NCI-H2171 (cell line): ENCODE measurements around the gene PPRC1.

Experiments used
- DNase-seq: peaks from one replicate; lab custom pipeline; 2025; lab: John Stamatoyannopoulos, UW

The PPRC1 gene

DNA sequence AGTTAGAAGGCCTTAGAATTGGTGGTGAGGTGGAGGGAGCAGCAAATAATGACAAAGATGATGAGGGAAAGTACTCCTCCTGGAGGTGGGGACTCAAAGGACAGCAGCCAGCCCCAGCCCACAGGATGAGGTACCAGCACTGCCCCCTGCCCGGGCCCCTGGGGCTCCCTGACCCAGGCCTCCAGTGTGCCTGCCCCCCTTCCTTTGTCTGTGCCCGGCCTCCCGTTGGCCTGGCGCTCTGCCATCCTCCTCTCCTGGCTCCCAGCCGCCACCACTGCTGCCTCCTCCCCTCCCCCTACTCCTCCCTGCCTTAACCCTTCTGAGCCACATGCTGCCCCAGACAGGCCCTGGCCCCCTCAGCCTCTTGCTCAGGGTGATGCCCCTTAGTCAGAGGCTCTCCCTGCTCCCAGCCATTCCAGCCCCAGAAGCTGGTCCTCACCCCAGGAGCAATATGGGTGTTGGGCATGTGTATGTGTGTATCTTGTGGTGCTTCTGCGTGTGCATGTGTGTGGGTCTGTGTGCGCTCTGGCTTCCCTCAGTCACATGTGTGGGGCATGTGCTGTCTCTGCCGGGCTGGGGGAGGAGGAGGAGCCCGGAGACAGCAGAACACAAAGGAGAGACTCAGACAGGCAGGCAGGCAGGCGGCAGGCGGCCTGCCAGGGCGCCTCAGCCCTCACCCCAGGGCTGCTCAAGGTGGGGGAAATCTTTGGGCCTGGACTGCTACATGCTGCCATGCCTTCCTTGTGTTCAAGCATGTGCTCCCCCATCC is 15.3 kb upstream of the PPRC1 start:
- peak; percentile 77 for DNase-seq

GRCh38 chr10:102118867-102119266 is 14.0 kb upstream of the PPRC1 start:
- DNase-seq, result no peak

- no peak for DNase-seq
Observed at GRCh38 chr10:102119417-102120141, 13.3 kb upstream of the PPRC1 start.

DNA sequence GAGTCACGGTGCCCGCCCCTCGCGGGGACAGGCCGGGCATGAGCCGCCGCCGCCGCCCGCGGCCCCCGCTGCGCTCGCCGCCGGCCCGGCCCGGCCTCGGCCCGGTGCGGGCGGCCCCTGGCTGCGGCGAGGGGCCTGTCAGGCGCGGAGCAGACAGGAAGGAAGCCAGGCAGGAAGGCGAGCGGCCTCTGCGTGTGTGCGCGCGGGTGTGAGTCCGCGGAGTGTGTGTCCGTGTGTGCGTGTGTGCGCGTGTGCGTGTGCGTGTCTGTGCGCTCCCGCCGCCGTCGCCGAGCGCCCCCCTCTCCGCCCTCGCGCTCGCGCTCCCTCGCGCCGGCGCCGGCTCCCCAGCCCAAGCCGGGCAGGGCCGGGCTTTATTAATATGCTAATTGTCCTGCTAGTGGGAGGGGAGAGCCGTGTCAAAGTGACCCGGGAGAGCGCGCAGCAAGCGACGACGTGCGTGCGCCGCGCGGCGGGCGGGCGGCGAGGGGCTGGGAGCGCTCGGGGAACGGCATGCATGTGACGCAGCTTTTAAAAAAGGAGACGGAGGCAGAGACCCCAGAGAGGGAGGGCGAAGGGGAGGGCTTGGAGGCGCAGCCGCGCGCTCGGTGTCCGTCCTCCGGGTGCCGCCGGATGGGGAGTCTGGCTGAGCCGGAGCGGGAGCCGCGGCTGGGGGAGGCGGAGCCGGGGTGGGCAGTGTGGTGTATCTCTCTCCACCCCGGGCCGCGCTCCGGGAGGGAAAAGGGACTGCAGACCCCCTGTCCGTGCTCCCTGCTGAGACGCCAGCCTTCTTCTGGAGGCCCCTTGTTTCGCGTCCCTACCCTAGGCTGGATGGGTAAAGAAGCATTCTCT is 12.5 kb upstream of the PPRC1 start, which contains the start of gene LDB1:
Gene LDB1 (minus strand): TSS at position 227 of the 849 bp plus-strand sequence. CDS start 258 bp downstream, outside the sequence.
- DNase-seq, result peak; percentile 70

DNA sequence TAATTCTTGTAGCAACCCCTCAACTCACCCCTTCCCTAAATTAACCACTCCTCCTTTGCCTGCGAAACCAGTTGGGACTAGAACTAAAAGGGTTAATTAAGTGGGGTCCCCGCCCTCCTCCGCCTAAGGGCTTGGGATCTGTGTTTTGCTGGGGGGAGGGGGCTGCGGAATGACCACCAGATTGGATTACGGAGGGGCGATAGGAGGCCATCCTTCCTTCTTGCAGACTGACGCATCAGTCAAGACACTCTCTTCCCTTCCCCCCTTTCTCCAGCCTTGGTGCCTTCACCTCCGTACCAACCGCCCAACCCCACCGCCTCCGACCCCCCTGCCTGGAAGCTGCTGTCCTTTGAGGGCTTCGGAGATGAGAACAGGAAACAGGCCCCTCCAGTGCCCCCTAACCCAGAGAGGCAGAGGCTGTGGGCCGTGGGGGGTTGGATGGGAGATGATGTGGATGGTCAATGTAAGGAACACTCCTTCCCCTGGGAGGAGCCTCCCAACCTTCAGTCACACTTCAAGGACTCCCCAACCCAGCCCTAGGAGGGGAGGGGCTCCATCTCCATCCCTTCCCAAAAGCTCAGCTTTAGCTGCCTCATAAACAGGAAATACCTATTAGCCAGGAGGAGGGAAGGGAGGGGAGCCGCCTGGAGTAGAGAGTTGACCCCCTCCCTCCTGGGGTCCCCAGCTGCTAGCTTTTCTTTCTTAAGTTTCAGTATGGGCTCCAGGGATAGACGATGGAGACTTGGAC is 11.7 kb upstream of the PPRC1 start:
- DNase-seq, result no peak

DNA sequence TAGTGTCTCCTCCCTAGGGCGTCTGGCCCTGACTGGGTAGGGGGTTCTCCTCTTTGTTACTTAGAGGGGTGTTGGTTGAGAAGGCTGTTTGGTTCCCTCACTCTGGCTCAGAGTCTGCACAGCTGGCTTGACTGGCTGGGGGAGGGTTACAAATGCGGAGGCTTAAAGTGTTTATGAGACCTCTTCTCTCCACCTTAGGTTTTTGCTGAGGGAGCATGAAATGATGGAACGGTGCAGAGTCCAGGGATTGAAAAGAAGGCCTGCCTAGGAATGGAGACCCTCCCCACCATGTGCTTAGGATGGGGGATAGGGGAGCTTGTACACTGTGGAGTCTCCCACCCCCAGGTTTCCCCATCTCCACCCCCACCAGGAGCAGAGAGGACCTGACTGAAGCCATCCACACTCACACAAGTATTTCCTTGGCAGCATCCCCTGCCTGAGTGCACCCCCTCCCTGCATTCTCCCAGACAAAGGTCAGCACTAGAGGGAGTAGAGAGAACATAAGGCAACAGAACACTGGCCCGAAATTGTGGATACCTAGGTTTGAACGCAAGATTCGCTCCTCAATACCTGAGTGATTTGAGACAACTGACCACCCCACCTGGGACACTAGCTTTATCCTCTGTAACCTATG is 11.0 kb upstream of the PPRC1 start:
- DNase-seq, result no peak

DNA sequence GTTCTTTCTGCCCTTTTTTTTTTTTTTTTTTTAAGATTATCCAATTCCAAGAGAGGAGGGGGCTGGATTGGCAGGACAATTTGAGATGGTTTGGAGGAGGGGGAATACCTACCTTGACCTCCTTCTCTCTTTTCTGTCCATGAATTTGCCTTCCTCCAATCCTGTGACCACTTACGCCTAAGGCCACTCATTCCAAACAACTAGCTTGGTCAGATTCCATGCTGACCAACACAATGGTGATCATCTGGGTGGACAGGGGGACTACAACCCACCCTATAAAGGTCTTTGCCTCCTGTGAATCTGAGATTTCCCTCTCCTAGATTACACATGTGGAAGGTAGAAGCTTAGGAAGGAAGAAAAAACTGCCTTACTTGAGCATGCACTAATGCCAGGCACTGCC is 10.4 kb upstream of the PPRC1 start:
- DNase-seq, result no peak

- DNase-seq, result no peak
Observed at GRCh38 chr10:102123223-102123622, 9.6 kb upstream of the PPRC1 start.

DNA sequence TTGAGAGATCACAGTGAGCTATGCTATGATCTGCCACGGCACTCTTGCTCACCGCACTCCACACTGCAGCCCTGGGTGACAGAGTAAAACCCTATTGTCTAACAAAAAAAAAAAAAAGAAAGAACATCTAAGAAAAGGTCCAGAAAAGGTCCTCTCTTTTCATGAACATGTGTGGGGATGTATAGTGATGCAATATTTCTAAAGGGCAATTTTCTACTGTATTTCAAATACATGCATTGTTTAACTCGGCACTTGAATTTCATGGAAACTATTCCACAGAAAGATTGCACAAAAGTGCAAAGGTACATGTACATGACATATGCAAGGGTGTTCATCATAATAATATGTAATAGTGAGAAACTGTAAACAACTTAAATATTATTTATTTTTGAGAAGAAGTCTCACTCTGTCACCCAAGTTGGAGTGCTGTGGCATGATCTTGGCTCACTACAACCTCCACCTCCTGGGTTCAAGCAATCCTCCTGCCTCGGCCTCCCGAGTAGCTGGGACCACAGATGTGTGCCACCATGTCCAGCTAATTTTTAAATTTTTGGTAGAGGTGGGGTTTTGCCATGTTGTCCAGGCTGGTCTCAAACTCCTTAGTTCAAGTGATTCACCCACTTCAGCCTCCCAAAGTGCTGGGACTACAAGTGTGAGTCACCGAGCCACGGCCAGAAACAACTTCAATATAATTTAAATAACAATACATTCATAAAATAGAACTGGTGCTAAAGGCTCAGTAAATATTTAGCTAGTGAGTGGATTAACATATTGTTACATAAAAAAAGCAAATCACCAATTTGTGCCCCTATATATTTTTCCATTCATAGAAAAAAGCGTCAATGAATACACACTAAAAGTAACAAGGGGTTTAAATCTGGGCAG is 1.3 kb upstream of the PPRC1 start:
- no peak for DNase-seq

- no peak for DNase-seq
Observed at GRCh38 chr10:102132193-102132562, 662 bp upstream of the PPRC1 start.

- peak; percentile 77 for DNase-seq
Observed at GRCh38 chr10:102133373-102134195, 744 bp downstream of the PPRC1 start.

DNA sequence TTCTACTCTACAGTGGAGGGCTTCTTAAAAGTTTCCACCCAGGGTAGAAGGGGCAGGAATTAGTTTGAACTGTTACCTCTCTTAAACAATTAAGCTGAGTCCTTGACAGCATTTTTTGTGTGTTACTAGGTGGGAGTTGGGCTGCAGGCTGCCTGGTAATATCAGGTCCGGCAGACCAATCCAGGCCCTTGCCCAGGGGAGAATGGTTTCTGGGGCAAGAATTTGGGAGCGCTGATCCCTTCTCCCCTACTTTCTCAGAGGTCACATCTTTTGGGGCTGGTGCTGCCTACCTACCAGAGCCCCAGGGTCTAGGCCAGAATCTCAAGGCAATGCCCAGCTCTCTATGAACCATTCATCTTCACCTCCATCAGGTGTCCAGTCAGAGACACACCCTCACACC is 1.6 kb downstream of the PPRC1 start:
- DNase-seq, result no peak

- DNase-seq, result no peak
Observed at GRCh38 chr10:102135956-102136526, 3.2 kb downstream of the PPRC1 start.

- DNase-seq, result no peak
Observed at GRCh38 chr10:102139281-102140110, 6.7 kb downstream of the PPRC1 start.

DNA sequence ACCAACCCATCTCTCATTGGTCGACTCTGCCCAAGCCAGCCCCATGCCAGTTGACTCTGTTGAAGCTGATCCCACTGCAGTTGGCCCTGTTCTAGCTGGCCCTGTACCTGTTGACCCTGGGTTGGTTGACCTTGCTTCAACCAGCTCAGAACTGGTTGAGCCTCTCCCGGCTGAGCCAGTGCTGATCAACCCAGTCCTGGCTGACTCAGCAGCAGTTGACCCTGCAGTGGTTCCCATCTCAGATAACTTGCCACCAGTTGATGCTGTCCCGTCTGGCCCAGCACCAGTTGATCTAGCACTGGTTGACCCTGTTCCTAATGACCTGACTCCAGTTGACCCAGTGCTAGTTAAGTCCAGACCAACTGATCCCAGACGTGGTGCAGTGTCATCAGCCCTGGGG is 7.4 kb downstream of the PPRC1 start:
- DNase-seq, result no peak

- no peak for DNase-seq
Observed at GRCh38 chr10:102140913-102141540, 8.2 kb downstream of the PPRC1 start.

DNA sequence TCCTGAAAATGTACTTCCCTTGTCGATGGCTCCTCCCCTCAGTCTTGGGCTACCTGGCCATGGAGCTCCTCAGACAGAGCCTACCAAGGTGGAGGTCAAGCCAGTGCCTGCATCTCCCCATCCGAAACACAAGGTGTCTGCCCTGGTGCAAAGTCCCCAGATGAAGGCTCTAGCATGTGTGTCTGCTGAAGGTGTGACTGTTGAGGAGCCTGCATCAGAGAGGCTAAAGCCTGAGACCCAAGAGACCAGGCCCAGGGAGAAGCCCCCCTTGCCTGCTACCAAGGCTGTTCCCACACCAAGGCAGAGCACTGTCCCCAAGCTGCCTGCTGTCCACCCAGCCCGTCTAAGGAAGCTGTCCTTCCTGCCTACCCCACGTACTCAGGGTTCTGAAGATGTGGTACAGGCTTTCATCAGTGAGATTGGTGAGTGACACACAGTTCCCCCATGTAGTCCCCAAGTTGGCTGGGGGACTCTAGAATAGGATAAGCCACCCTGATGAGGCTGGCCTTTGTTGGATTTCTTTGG is 8.8 kb downstream of the PPRC1 start:
- no peak for DNase-seq
